Activated CD8-positive, alpha-beta T cell treated with anti-CD3 and anti-CD28 coated beads for 36 hours (primary cell): ENCODE measurements around the gene SHANK2. TPM values are rescaled to one million over a fixed set of nuclear protein-coding genes. Genes with fewer than 3 reads are reported as not detected.

Source experiments
- ATAC-seq: fragments of 200-7000 bp; cut with Tn5 transposase; one replicate; pipeline ENCODE4 v1.10.0; 2021; ENCODE audit warnings: mild to moderate bottlenecking, moderate library complexity
- CTCF ChIA-PET: fragments of 350-600 bp; sonication (Branson Sonifier 250); formaldehyde crosslinking; loops from one replicate; lab custom pipeline; 2021; ENCODE audit warnings: antibody characterized with exemption; lab: Charles Lee
- POLR2A ChIA-PET: fragments of 350-600 bp; sonication (Branson Sonifier 250); formaldehyde crosslinking; loops from one replicate; lab custom pipeline; 2021; ENCODE audit warnings: antibody characterized with exemption; lab: Charles Lee
- DNase-seq: peaks from one replicate; pipeline ENCODE4 v3.0.0-alpha.2; 2020
- H3K27ac Mint-ChIP-seq: one replicate; pipeline ENCODE4 v1.8.0; 2021; ENCODE audit warnings: mild to moderate bottlenecking, mixed read lengths
- H3K27me3 Mint-ChIP-seq: one replicate; pipeline ENCODE4 v1.8.0; 2021; ENCODE audit warnings: mixed read lengths
- H3K36me3 Mint-ChIP-seq: one replicate; pipeline ENCODE4 v1.8.0; 2021; ENCODE audit warnings: low read depth, mixed read lengths
- H3K4me1 Mint-ChIP-seq: one replicate; pipeline ENCODE4 v1.8.0; 2021; ENCODE audit warnings: low read depth, mixed read lengths
- H3K4me3 Mint-ChIP-seq: one replicate; pipeline ENCODE4 v1.8.0; 2021; ENCODE audit warnings: mild to moderate bottlenecking, moderate library complexity, mixed read lengths
- H3K9me3 Mint-ChIP-seq: one replicate; pipeline ENCODE4 v1.8.0; 2021; ENCODE audit warnings: mixed read lengths
- CTCF ChIP-seq: fragments of 200-600 bp; IDR thresholded peaks from one replicate; pipeline ENCODE4 v1.8.0; 2022; ENCODE audit warnings: antibody characterized with exemption, mild to moderate bottlenecking
- intact Hi-C: fragments of 100-400 bp; cut with micrococcal nuclease; formaldehyde crosslinking; loops from one replicate; pipeline ENCODE4 v1.10.0; 2022
- total RNA-seq, 2 experiments: library from RNA; stranded (reverse); gene quantifications; one replicate each; pipeline ENCODE4 v1.2.3, GENCODE V29; 2021

Gene SHANK2
- total RNA-seq, 2 experiments from 2014 or later = not detected

- POLR2A ChIA-PET = no interaction called here
These were observed 45.7 kb upstream of the SHANK2 start for GRCh38 chr11:71298016-71298550.

GRCh38 chr11:71294846-71295600, 42.6 kb upstream of the SHANK2 start:
- intact Hi-C loops = no loop called here
- POLR2A ChIA-PET = no interaction called here
- no peak overlapping the region for H3K4me3 Mint-ChIP-seq

More at GRCh38 chr11:71298016-71298550, 45.7 kb upstream of the SHANK2 start:
- H3K4me3 Mint-ChIP-seq = no peak overlapping the region
- no peak for DNase-seq
- no peak overlapping the region for H3K27ac Mint-ChIP-seq
- peaks cover 14% of the 10 kb centered on the region for H3K27me3 Mint-ChIP-seq
- no peak for ATAC-seq
- CTCF ChIA-PET = no interaction called here
- H3K36me3 Mint-ChIP-seq = no peaks in the 10 kb centered on the region
- no peaks in the 10 kb centered on the region for H3K9me3 Mint-ChIP-seq
- no peaks in the 10 kb centered on the region for H3K4me1 Mint-ChIP-seq
- no peak for TF ChIP-seq CTCF
- intact Hi-C loops = no loop called here

GRCh38 chr11:71293961-71294782, 41.8 kb upstream of the SHANK2 start:
- Mint-ChIP-seq H3K4me3 (no peak overlapping the region), H3K27me3 (peaks cover 10% of the 10 kb centered on the region), H3K4me1 (no peaks in the 10 kb centered on the region), H3K36me3 (no peaks in the 10 kb centered on the region), H3K9me3 (peaks cover 19% of the 10 kb centered on the region), H3K27ac (no peak overlapping the region)
- ATAC-seq (no peak), DNase-seq (no peak)
- intact Hi-C loops = no loop called here
- ChIA-PET CTCF (no interaction called here), POLR2A (no interaction called here)
- TF ChIP-seq CTCF = no peak

More at GRCh38 chr11:71294846-71295600, 42.6 kb upstream of the SHANK2 start:
- Mint-ChIP-seq H3K36me3 (no peaks in the 10 kb centered on the region), H3K27ac (no peak overlapping the region), H3K27me3 (peaks cover 13% of the 10 kb centered on the region), H3K4me1 (no peaks in the 10 kb centered on the region), H3K9me3 (peaks cover 14% of the 10 kb centered on the region)
- DNase-seq (no peak), ATAC-seq (no peak)
- no peak for TF ChIP-seq CTCF
- CTCF ChIA-PET = no interaction called here

- H3K27me3 Mint-ChIP-seq = no peaks in the 10 kb centered on the region
- no peak for TF ChIP-seq CTCF
- DNase-seq = no peak
- no peak for ATAC-seq
- ChIA-PET POLR2A (interaction anchor here (0.6 to 0.7 kb wide), 2 partner anchors 61 to 960 kb away, joined by 3 to 4 read pairs; no protein-coding TSS in a partner anchor), CTCF (no interaction called here)
- no peaks in the 10 kb centered on the region for H3K4me1 Mint-ChIP-seq
- no peaks in the 10 kb centered on the region for H3K36me3 Mint-ChIP-seq
- intact Hi-C loops = no loop called here
- H3K27ac Mint-ChIP-seq = no peak overlapping the region
- H3K9me3 Mint-ChIP-seq = peaks cover 23% of the 10 kb centered on the region
- no peak overlapping the region for H3K4me3 Mint-ChIP-seq
These were observed 34.6 kb upstream of the SHANK2 start for GRCh38 chr11:71286701-71287643.
